Choroid plexus epithelial cell (primary cell): ENCODE measurements around the gene RSRC1.

Experiments
- DNase-seq: peaks from one replicate; pipeline ENCODE4 v3.0.0-alpha.2; 2010; ENCODE audit warnings: low read depth
- H3K4me3 ChIP-seq: 2 replicates; pipeline ENCODE4 v1.5.1; 2011; ENCODE audit warnings: low read depth, mild to moderate bottlenecking, control low read depth, low read length, moderate library complexity
- CTCF ChIP-seq: conservative IDR thresholded peaks from 2 replicates; pipeline ENCODE4 v1.5.1; 2011; ENCODE audit warnings: low read depth, mild to moderate bottlenecking, control low read depth, inconsistent platforms, low read length, moderate library complexity

RSRC1 gene

DNA sequence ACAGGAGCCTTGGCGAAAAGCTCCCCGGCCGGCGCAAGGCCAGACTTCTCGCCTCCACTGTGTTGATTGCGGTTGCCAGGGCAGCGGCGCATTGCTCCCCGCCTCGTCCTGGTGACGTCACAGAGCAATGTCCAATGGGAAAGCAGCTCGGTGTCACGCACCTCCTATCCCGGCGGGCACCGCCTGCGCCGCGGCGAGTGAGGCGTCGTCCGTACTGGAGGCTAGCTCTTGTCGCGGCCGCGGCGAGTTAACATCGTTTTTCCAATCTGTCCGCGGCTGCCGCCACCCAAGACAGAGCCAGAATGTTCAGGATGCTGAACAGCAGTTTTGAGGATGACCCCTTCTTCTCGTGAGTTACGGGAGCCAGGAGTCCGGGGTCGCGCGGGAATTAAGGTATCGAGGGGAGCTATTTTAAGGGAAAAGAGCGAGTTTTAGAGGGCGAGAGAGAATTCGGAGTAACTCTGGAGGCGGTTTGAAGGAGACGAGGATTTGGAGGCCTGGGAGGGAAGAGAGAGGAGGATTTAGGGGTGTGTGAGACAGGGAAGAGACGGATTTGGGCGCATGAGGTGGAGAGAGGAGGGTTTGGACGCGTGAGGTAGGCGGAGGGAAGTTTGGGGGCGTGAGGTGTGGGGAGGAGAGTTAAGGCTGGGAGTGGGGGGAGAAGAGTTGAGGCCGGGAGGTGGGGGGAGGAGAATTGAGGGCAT, 461.3 kb downstream of the RSRC1 start, which contains the start of gene MLF1:
TSS of gene MLF1 (plus strand) at position 196 of the 704 bp plus-strand sequence. CDS start at position 303, 107 bp downstream.
- no peak for TF ChIP-seq CTCF
- peak; percentile 97 for DNase-seq
- H3K4me3 ChIP-seq = peak within 1 kb of the TSS; percentile 61

DNA sequence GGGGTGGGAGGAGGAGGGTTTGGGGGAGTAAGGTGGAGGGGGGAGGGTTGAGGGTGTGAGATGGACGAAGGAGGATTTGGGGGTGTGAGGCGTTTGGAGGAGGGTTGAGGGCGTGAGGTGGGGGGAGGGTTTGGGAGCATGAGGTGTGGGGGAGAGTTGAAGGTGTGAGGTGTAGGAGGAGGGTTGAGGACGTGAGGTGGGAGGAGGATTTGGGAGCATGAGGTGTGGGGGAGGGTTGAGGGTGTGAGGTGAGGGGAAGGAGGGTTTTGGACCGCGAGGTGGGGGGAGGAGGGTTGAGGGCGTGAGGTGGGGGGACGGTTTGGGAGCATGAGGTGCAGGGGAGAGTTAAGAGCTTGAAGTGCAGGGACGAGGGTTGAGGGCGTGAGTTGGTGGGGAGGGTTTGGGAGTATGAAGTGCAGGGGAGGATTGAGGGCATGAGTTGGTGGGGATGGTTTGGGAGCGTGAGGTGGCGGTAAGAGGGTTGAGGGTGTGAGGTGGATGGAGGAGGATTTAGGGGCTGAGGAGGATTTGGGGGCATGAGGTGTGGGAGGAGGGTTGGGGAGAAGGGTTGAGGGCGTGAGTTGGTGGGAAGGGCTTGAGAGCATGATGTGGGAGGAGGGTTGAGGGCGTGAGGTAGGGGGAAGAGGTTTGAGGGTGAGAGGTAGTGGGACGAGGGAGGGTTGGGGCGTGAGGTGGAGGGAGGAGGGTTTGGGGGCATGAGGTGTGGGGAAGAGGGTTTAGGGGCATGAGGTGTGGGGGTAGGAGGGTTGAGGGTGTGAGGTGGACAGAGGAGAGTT, 462.3 kb downstream of the RSRC1 start:
- no peak for TF ChIP-seq CTCF
- no peak for DNase-seq
- H3K4me3 ChIP-seq = no peak overlapping the region

DNA sequence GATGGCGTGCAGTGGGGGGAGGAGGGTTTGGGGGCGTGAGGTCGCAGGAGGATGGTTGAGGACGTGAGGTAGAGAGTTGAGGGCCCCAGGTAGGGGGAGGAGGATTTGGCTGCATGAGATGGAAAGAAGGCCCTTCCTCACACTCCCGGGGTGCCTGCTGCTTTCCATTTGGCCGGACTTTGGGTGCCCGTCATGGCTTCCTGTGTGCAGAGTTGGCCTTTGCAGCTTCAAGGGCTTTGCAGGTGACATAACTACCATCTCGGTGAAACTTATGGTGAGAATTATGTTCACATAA, 462.8 kb downstream of the RSRC1 start:
- no peak overlapping the region for H3K4me3 ChIP-seq
- no peak for DNase-seq
- TF ChIP-seq CTCF = no peak

DNA sequence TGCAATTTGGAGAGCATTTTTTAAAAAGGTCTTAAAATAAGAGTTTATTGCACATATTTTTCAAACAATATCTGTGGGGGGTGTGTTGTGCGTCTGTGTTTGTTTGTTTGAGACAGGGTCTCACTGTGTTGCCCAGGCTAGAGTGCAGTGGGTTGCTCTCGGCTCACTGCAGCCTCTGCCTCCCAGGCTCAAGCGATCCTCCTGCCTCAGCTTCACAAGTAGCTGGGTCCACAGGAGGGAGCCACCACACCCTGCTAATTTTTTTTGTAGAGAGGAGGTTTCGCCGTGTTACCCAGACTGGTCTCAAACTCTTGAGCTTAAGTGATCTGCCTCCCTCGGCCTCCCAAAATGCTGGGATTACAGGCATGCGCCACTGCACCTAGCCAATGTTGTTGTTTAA, 463.8 kb downstream of the RSRC1 start:
- no peak overlapping the region for H3K4me3 ChIP-seq
- peak; percentile 15 for DNase-seq
- no peak for TF ChIP-seq CTCF

GRCh38 chr3:158574646-158575045, 464.8 kb downstream of the RSRC1 start:
- no peak for TF ChIP-seq CTCF
- H3K4me3 ChIP-seq = no peak overlapping the region
- DNase-seq = no peak

DNA sequence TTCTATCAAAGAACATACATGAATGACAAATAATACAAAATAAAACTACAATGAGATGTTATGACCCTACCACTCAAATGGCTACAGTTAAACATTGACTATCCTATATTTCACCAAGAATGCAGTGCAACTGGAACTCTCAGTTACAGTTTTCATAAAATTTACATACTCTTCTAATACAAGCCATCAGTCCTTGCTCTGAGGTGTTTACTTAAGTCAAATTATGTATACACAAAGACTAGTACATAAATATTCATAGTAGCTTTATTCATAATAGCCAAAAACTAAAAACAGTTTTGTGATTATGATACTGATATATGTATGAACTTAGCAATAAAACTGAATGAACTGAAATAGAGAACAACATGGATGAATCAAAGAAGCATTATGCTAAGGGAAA, 480.3 kb downstream of the RSRC1 start:
- no peak overlapping the region for H3K4me3 ChIP-seq
- TF ChIP-seq CTCF = no peak
- DNase-seq = no peak
